ENCODE results near the gene BMP3. TPM values are rescaled to one million over a fixed set of nuclear protein-coding genes. Genes with fewer than 3 reads are reported as not detected.

Gene BMP3
- total RNA-seq, 1 donor from 2014 or later = 1.6 TPM

DNA sequence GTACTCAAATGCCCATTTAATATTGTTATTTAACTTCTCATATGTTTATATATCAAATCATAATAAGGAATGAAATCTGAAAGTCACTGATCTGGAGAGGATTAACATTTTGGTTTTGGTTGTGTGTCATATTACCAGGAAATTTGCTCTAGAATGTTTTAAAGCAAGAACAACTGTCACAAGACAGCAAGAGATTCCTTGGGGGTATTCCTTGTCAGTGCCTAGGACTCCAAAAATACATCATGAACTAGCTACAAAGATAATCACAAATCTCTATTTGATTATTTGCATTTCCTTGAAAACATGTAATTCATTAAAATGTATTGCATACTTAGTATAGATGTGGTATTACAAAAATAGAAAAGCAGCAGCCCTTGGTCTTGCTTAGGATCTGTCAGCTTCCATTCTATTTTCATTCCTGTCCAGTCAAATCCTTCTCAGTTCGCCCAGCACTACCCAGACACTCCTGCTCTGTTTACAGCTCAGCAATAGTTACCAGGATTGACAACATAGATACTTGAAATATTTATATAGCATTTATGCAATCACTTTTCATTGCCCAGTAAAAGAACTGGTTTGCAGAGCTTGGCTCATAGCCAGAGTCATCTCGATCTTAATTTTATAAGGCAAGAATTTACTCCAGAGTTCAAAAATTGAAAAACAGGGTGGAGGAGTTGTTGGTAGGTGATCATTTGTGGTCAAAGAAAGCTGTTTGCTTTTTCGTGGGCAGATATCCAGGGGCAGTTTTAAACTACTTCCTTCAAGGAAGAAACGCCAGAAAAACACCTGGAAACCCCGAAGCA, 9.2 kb upstream of the BMP3 start:
- Histone ChIP-seq H3K4me3 (ENCODE audit: low read length in 3 of 3) (no peak overlapping the region), H3K27me3 (ENCODE audit: control insufficient read depth in 3 of 3, insufficient read depth in 3 of 3, low read length in 3 of 3) (peaks cover 6 to 10% (median 9%) of the 10 kb centered on the region in 3 donors), H3K9me3 (ENCODE audit: control insufficient read depth in 3 of 3, low read length in 3 of 3) (no peaks in the 10 kb centered on the region), H3K9ac (ENCODE audit: low read depth in 1 of 3, low read length in 3 of 3) (no peak overlapping the region), H3K4me1 (ENCODE audit: control insufficient read depth in 3 of 3, insufficient read depth in 3 of 3, low read length in 3 of 3) (no peaks in the 10 kb centered on the region), H3K36me3 (ENCODE audit: control insufficient read depth in 3 of 3, insufficient read depth in 3 of 3, low read length in 3 of 3) (no peaks in the 10 kb centered on the region), H3K27ac (ENCODE audit: low read depth, low read length) (no peak overlapping the region)

DNA sequence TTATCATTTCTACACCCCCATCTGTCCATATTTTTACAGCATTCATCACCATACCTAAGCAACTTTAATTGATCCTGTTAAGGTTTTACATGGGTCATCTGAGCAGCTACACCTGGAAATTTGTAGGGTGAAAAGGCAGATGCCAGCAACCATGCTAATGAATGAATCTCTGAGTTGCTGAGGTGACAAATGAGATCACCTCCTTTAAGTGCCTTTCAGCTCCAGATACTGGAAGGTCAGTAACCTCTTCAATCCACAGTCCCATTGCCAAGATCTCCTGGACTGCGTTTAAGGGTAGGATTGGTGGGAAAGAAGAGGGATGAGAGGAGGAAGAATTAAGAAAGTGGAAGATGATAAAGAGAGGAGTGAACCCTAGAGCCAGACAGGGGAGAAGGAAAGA, 8.5 kb upstream of the BMP3 start:
- Histone ChIP-seq H3K27me3 (ENCODE audit: control insufficient read depth in 3 of 3, insufficient read depth in 3 of 3, low read length in 3 of 3) (peaks cover 6 to 10% (median 9%) of the 10 kb centered on the region in 3 donors), H3K36me3 (ENCODE audit: control insufficient read depth in 3 of 3, insufficient read depth in 3 of 3, low read length in 3 of 3) (no peaks in the 10 kb centered on the region), H3K27ac (ENCODE audit: low read depth, low read length) (no peak overlapping the region)

DNA sequence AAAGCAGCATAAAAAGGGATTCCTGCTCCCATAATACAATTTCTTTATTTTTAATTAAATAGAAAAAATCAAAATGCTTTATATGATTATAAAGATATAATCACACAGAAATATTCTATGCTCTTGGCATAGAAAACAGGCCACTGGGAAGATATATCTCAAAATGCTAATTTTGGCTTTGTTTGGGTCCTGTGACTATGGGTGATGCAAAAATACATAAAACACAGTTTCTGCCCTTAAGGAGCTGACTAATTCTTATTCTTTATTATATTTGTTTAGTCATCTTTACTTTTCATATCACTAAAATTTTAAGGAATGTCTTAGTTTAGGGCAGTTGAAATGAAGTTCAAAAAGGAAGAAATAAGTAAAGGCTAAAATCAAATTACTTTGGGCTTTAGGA, 7.0 kb upstream of the BMP3 start:
- H3K27me3 ChIP-seq (ENCODE audit: control insufficient read depth in 3 of 3, insufficient read depth in 3 of 3, low read length in 3 of 3) = peaks cover 13 to 15% (median 14%) of the 10 kb centered on the region in 3 donors
- H3K4me1 ChIP-seq (ENCODE audit: control insufficient read depth in 3 of 3, insufficient read depth in 3 of 3, low read length in 3 of 3) = no peaks in the 10 kb centered on the region

More for the DNA sequence above, 8.5 kb upstream of the BMP3 start:
- Histone ChIP-seq H3K4me3 (ENCODE audit: low read length in 3 of 3) (no peak overlapping the region), H3K4me1 (ENCODE audit: control insufficient read depth in 3 of 3, insufficient read depth in 3 of 3, low read length in 3 of 3) (no peaks in the 10 kb centered on the region), H3K9me3 (ENCODE audit: control insufficient read depth in 3 of 3, low read length in 3 of 3) (no peaks in the 10 kb centered on the region), H3K9ac (ENCODE audit: low read depth in 1 of 3, low read length in 3 of 3) (no peak overlapping the region)

DNA sequence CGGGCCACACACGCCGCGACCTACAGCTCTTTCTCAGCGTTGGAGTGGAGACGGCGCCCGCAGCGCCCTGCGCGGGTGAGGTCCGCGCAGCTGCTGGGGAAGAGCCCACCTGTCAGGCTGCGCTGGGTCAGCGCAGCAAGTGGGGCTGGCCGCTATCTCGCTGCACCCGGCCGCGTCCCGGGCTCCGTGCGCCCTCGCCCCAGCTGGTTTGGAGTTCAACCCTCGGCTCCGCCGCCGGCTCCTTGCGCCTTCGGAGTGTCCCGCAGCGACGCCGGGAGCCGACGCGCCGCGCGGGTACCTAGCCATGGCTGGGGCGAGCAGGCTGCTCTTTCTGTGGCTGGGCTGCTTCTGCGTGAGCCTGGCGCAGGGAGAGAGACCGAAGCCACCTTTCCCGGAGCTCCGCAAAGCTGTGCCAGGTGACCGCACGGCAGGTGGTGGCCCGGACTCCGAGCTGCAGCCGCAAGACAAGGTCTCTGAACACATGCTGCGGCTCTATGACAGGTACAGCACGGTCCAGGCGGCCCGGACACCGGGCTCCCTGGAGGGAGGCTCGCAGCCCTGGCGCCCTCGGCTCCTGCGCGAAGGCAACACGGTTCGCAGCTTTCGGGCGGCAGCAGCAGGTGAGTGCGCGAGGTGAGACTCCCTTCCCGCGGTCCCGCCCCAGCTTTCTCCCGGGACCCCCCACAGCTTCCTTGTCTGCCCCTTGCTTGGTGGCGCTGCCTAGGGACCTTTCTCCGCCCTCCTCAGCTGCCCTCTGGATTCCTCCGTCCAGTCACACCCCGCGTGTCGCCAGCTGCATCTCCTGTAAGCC, 678 bp downstream of the BMP3 start:
- H3K27me3 ChIP-seq (ENCODE audit: control insufficient read depth in 3 of 3, insufficient read depth in 3 of 3, low read length in 3 of 3) = peaks cover 33 to 54% (median 37%) of the 10 kb centered on the region in 3 donors
- H3K4me3 ChIP-seq (ENCODE audit: low read length in 3 of 3) = peak overlapping the region; percentile 48 to 60 (median 56)
- H3K4me1 ChIP-seq (ENCODE audit: control insufficient read depth in 3 of 3, insufficient read depth in 3 of 3, low read length in 3 of 3) = peaks cover 6 to 19% (median 13%) of the 10 kb centered on the region in 3 donors
- no peaks in the 10 kb centered on the region for H3K36me3 ChIP-seq (ENCODE audit: control insufficient read depth in 3 of 3, insufficient read depth in 3 of 3, low read length in 3 of 3)
- peak overlapping the region in 1 of 3 donors; percentile 28 for H3K9ac ChIP-seq (ENCODE audit: low read depth in 1 of 3, low read length in 3 of 3)
- H3K27ac ChIP-seq (ENCODE audit: low read depth, low read length) = no peak overlapping the region
- H3K9me3 ChIP-seq (ENCODE audit: control insufficient read depth in 3 of 3, low read length in 3 of 3) = no peaks in the 10 kb centered on the region

More for the DNA sequence above, 7.0 kb upstream of the BMP3 start:
- H3K4me3 ChIP-seq (ENCODE audit: low read length in 3 of 3) = no peak overlapping the region
- no peaks in the 10 kb centered on the region for H3K36me3 ChIP-seq (ENCODE audit: control insufficient read depth in 3 of 3, insufficient read depth in 3 of 3, low read length in 3 of 3)
- no peak overlapping the region for H3K9ac ChIP-seq (ENCODE audit: low read depth in 1 of 3, low read length in 3 of 3)
- no peak overlapping the region for H3K27ac ChIP-seq (ENCODE audit: low read depth, low read length)
- H3K9me3 ChIP-seq (ENCODE audit: control insufficient read depth in 3 of 3, low read length in 3 of 3) = no peaks in the 10 kb centered on the region

DNA sequence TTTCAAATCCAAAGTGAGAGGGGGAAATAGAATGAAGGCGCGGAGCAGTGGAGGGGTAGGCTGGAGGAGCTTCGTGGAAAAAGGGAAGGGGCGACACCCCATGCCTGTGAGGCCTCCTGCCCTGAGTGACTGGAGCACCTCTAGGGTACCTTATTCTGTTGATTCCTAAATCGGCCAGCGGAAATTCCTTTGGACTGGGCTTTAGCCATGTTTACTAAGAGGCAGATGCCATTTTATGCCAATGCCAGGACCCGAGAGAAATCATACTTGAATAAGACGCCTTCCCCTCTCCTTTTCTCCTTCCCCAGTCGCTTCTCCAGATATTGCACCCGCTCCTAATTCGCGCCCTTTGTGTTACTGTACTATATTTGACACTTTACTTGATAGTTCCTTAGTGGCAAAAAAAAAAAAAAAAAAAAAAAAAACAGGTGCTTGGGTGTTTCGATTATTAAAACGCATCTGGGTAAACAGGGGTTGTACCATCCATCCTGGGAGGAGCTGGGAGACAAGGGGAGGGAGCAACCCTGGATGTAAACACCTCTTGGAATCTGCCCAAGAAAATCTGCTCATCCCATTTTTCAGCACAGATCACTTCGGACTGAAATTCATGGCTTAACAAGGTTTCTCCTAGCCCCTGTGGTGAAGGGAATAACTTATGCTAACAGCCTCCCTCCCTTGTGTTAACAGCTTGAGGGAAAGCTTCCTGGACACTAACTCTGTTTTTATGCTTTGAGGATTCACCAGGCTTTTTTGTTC, 1.5 kb downstream of the BMP3 start:
- Histone ChIP-seq H3K36me3 (ENCODE audit: control insufficient read depth in 3 of 3, insufficient read depth in 3 of 3, low read length in 3 of 3) (no peaks in the 10 kb centered on the region), H3K9ac (ENCODE audit: low read depth in 1 of 3, low read length in 3 of 3) (no peak overlapping the region), H3K27ac (ENCODE audit: low read depth, low read length) (no peak overlapping the region), H3K9me3 (ENCODE audit: control insufficient read depth in 3 of 3, low read length in 3 of 3) (no peaks in the 10 kb centered on the region), H3K4me3 (ENCODE audit: low read length in 3 of 3) (peak overlapping the region in 2 of 3 donors; percentile 56 to 60), H3K4me1 (ENCODE audit: control insufficient read depth in 3 of 3, insufficient read depth in 3 of 3, low read length in 3 of 3) (peaks cover 6 to 19% (median 13%) of the 10 kb centered on the region in 3 donors), H3K27me3 (ENCODE audit: control insufficient read depth in 3 of 3, insufficient read depth in 3 of 3, low read length in 3 of 3) (peaks cover 33 to 54% (median 37%) of the 10 kb centered on the region in 3 donors)

DNA sequence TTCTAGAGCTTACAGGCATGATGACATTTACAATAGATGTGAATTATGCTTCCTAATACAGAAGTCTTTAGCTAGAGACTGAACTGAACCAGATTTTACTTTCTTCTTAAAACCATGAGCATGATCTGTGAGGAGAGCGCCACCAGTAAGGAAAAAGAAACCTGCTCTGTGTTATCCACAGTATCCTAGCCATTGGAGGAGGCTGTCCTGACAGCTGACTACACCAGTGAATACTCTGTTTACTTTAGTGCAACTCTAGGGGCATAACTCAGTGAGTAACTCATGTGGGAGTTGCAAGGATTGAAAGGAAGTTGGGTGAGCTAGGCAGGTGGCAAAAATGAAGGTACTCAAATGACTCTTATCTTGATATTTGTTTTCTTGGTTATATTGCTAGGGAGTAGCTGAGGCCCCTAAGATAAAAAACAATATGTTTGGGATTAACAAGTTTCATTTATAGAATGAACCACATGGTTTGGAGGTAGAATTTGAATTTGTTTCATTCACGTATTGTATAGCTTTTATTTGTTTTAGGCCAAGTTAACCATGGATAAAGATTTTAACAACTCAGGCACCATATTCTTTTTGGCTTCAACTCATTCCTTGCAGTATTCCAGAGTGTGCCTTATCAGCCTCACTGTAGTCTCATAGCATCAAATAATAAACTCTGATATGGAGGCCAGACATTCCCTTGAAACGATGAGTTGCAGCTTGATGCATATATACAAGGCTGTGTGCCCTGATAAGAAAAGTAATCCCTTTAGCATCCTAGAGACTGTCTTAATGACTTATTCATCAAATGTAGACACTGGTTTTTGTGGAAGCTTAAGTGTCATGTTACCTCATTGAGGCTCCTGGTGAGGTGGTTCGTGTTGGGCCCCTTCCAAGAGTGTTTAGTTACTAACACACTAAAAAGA, 2.5 kb downstream of the BMP3 start:
- no peak overlapping the region for H3K9ac ChIP-seq (ENCODE audit: low read depth in 1 of 3, low read length in 3 of 3)
- H3K36me3 ChIP-seq (ENCODE audit: control insufficient read depth in 3 of 3, insufficient read depth in 3 of 3, low read length in 3 of 3) = no peaks in the 10 kb centered on the region
- H3K27me3 ChIP-seq (ENCODE audit: control insufficient read depth in 3 of 3, insufficient read depth in 3 of 3, low read length in 3 of 3) = peaks cover 30 to 49% (median 37%) of the 10 kb centered on the region in 3 donors
- no peak overlapping the region for H3K4me3 ChIP-seq (ENCODE audit: low read length in 3 of 3)
- H3K27ac ChIP-seq (ENCODE audit: low read depth, low read length) = no peak overlapping the region
- H3K9me3 ChIP-seq (ENCODE audit: control insufficient read depth in 3 of 3, low read length in 3 of 3) = no peaks in the 10 kb centered on the region
- H3K4me1 ChIP-seq (ENCODE audit: control insufficient read depth in 3 of 3, insufficient read depth in 3 of 3, low read length in 3 of 3) = peaks cover 6 to 19% (median 13%) of the 10 kb centered on the region in 3 donors

DNA sequence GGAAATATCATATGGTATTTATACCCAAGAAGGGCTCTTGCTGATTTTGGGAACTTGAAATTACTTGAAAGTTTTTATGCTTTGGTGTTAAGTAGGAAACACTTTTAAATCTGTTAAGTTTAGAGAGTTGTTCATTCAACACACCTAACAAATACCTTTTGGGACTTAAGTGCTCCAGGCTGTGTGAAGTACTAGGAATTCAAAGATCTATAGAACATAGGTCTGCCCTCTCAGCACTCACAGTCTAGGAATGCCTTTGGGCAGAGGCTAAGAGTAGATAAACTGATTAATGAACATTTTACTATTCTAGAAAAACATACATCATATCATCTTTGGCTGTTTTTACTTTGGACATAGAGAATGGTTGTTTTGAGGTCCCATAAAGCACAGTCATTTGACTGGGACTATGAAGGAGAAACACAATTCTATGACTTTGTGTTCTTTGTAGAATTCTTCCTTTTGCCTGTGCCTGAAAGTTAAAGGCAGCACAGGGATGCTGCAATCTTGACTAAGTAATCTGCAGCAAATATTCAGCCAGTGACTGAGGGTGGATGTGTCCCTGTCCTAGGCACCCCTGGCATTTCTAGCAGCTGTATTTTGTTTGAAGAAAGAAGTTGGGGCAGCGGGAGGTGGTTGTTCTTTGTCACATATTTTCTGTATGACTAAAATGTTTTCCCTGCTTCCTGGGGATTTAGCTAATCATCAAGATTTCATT, 8.3 kb downstream of the BMP3 start:
- Histone ChIP-seq H3K4me3 (ENCODE audit: low read length in 3 of 3) (no peak overlapping the region), H3K36me3 (ENCODE audit: control insufficient read depth in 3 of 3, insufficient read depth in 3 of 3, low read length in 3 of 3) (no peaks in the 10 kb centered on the region), H3K9me3 (ENCODE audit: control insufficient read depth in 3 of 3, low read length in 3 of 3) (no peaks in the 10 kb centered on the region), H3K27ac (ENCODE audit: low read depth, low read length) (no peak overlapping the region), H3K9ac (ENCODE audit: low read depth in 1 of 3, low read length in 3 of 3) (no peak overlapping the region), H3K4me1 (ENCODE audit: control insufficient read depth in 3 of 3, insufficient read depth in 3 of 3, low read length in 3 of 3) (no peaks in the 10 kb centered on the region), H3K27me3 (ENCODE audit: control insufficient read depth in 3 of 3, insufficient read depth in 3 of 3, low read length in 3 of 3) (peaks cover 0 to under 1% (median 0%) of the 10 kb centered on the region in 3 donors)

DNA sequence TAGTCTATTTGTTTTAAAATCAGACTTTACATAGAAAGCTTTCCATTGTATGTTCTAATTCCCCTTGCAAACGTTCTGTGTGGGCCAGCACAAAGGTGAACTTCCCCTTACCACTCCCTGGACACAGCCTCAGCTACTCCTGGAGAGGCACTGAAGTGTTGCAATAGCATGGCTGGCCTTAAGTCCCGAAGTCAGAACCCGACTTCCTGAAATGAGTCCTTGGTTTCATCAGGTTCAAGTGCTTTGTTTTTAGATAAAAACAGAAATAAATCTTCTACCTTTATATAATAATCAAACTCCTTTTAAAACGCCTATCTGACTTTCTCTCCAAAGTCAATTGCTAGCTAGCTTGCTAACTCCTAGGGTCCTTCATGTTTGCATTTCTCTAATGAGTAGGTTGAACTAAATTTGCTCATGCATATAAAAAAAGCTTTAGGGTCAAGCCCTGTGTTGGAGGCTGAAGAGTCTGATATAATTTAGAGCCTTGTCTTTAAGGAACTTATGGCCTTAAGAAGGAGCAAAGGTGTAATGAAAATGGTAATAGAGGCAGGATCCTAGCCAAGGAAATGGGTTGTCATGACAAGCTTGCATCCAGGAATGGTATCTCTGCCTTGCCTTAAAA, 9.0 kb downstream of the BMP3 start:
- Histone ChIP-seq H3K4me3 (ENCODE audit: low read length in 3 of 3) (no peak overlapping the region), H3K9me3 (ENCODE audit: control insufficient read depth in 3 of 3, low read length in 3 of 3) (no peaks in the 10 kb centered on the region), H3K36me3 (ENCODE audit: control insufficient read depth in 3 of 3, insufficient read depth in 3 of 3, low read length in 3 of 3) (no peaks in the 10 kb centered on the region), H3K9ac (ENCODE audit: low read depth in 1 of 3, low read length in 3 of 3) (no peak overlapping the region), H3K27me3 (ENCODE audit: control insufficient read depth in 3 of 3, insufficient read depth in 3 of 3, low read length in 3 of 3) (no peaks in the 10 kb centered on the region), H3K4me1 (ENCODE audit: control insufficient read depth in 3 of 3, insufficient read depth in 3 of 3, low read length in 3 of 3) (no peaks in the 10 kb centered on the region), H3K27ac (ENCODE audit: low read depth, low read length) (no peak overlapping the region)
